ENCODE results near the gene TENM3. TPM values are rescaled to one million over a fixed set of nuclear protein-coding genes. Genes with fewer than 3 reads are reported as not detected.

The TENM3 gene
- total and polyA plus RNA-seq, 2 of the 8 experiments (the other 6 are each of a cell fraction or from before 2014, with no cell fraction given): 36.9 to 69.3 TPM

DNA sequence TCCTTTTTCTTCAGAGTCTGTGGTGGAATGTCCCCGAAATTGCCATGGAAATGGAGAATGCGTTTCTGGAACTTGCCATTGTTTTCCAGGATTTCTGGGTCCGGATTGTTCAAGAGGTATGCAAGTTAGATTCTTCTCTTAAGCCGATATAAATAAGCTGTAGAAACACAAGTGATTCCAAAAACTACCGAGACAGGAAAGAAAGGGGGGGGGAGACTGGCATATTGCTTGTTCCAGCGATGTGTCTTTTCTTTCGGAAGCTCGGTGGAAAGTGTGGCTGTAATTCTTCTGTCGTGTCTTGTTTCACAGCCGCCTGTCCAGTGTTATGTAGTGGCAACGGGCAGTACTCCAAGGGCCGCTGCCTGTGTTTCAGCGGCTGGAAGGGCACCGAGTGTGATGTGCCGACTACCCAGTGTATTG, 437.0 kb downstream of the TENM3 start:
- Histone ChIP-seq H3K56ac (replicated peaks; ENCODE audit: insufficient read length, low read depth, low read length) (no peak overlapping the region), H2AK5ac (ENCODE audit: low read depth, low read length) (no peak overlapping the region), H4K91ac (replicated peaks; ENCODE audit: insufficient read length, low read length) (no peak overlapping the region), H3K27ac (ENCODE audit: low read depth, low read length) (no peak overlapping the region), H3K14ac (ENCODE audit: insufficient read length) (no peak overlapping the region), H2BK12ac (ENCODE audit: low read depth, low read length) (no peak overlapping the region), H2BK20ac (ENCODE audit: low read length) (no peak overlapping the region), H2BK15ac (ENCODE audit: low read length) (no peak overlapping the region), H3K4me3 (ENCODE audit: extremely low read depth in 1 of 4, insufficient read depth in 2 of 4, low read depth in 3 of 4, low read length in 4 of 4) (no peak overlapping the region), H3K27me3 (replicated peaks in 1 of 4; ENCODE audit: control insufficient read depth in 3 of 4, extremely low read depth in 1 of 4, insufficient read depth in 3 of 4, low read length in 3 of 4) (no peaks in the 10 kb centered on the region), H3K4ac (replicated peaks; ENCODE audit: insufficient read length, low read depth, low read length) (no peak overlapping the region), H4K5ac (ENCODE audit: insufficient read length, low read depth, low read length) (no peak overlapping the region), H4K20me1 (replicated peaks in 1 of 2; ENCODE audit: control insufficient read depth in 1 of 2, insufficient read depth in 2 of 2, low read length in 2 of 2) (peaks cover 0 to 2% of the 10 kb centered on the region in 2 experiments), H3K79me2 (ENCODE audit: control insufficient read depth in 1 of 2, insufficient read depth in 2 of 2, low read length in 2 of 2) (no peaks in the 10 kb centered on the region), H3K79me1 (ENCODE audit: low read depth, low read length) (no peaks in the 10 kb centered on the region), H3K4me1 (replicated peaks in 1 of 4; ENCODE audit: control insufficient read depth in 3 of 4, insufficient read depth in 4 of 4, low read length in 3 of 4) (no peaks in the 10 kb centered on the region; a peak in 1 of 7 replicates), H3K4me2 (ENCODE audit: insufficient read depth in 1 of 2, low read depth in 2 of 2, low read length in 2 of 2) (no peak overlapping the region), H3K23ac (ENCODE audit: insufficient read length) (no peak overlapping the region), H2BK5ac (ENCODE audit: low read depth, low read length) (no peak overlapping the region), H3K23me2 (ENCODE audit: low read depth, low read length) (no peaks in the 10 kb centered on the region; the same call in 1 of the 2 replicates), H3K36me3 (ENCODE audit: control insufficient read depth in 2 of 4, insufficient read depth in 4 of 4, low read length in 3 of 4) (peaks cover 2 to 20% (median 5%) of the 10 kb centered on the region in 4 experiments; a peak in 4 of 8 replicates), H3K9me3 (ENCODE audit: insufficient read depth in 2 of 2, low read depth in 1 of 2, low read length in 1 of 2) (no peaks in the 10 kb centered on the region), H2BK120ac (replicated peaks; ENCODE audit: low read depth, low read length) (no peak overlapping the region), H2AFZ (ENCODE audit: low read length) (no peak overlapping the region), H3K9ac (replicated peaks in 1 of 4; ENCODE audit: extremely low read depth in 1 of 4, low read depth in 3 of 4, low read length in 3 of 4) (no peak overlapping the region), H4K8ac (ENCODE audit: extremely low read depth, insufficient read depth, low read length) (no peak overlapping the region), H3K18ac (ENCODE audit: extremely low read depth, low read length) (no peak overlapping the region)
- POLR2A ChIA-PET (ENCODE audit: partially characterized antibody): interaction anchor here (1.3 kb wide), 1 partner anchor 10 kb away, joined by 4 read pairs; no protein-coding TSS in a partner anchor
- 93% methylated on average over 15 of the region's 15 CpGs; no CpG with 5 or more reads in 1 of the 2 experiments for WGBS, 2 experiments (ENCODE audit: extremely low coverage in 1 of 2, insufficient coverage in 1 of 2, insufficient read length in 1 of 2, insufficient replicate concordance in 2 of 2, low coverage in 1 of 2, low lambda C conversion rate in 2 of 2, missing lambda C conversion rate in 1 of 2)
- FAIRE-seq: no peak
- DNase-seq (ENCODE audit: low read depth in 1 of 2, low spot score in 2 of 2): no peak
- CTCF ChIA-PET (ENCODE audit: partially characterized antibody): no interaction called here
- no peak for TF ChIP-seq RFX5 (IDR thresholded peaks at IDR 0.05; ENCODE audit: borderline replicate concordance, low read depth, low read length)
- no peak for TF ChIP-seq RBBP5 (IDR thresholded peaks at IDR 0.05; ENCODE audit: borderline replicate concordance, low read depth, low read length)
- TF ChIP-seq BRCA1 (IDR thresholded peaks at IDR 0.05; ENCODE audit: low read depth, low read length): no peak
- no peak for TF ChIP-seq MAFK (IDR thresholded peaks at IDR 0.05; ENCODE audit: low read depth, low read length)
- TF ChIP-seq YY1 (IDR thresholded peaks at IDR 0.05; ENCODE audit: low read depth, low read length): no peak
- TF ChIP-seq, protein P1, sequence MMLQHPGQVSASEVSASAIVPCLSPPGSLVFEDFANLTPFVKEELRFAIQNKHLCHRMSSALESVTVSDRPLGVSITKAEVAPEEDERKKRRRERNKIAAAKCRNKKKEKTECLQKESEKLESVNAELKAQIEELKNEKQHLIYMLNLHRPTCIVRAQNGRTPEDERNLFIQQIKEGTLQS (IDR thresholded peaks at IDR 0.05; ENCODE audit: insufficient read depth, low read depth, low read length): no peak
- no peak for TF ChIP-seq FOSL1 (IDR thresholded peaks at IDR 0.05; ENCODE audit: insufficient read depth, low read depth, low read length)
- TF ChIP-seq SP2 (IDR thresholded peaks at IDR 0.05; ENCODE audit: low read length): no peak
- TF ChIP-seq RNF2 (IDR thresholded peaks at IDR 0.05; ENCODE audit: borderline replicate concordance, low read depth, low read length, missing control alignments, poor library complexity, severe bottlenecking): no peak
- no peak for TF ChIP-seq BACH1 (IDR thresholded peaks at IDR 0.05; ENCODE audit: low read length)
- TF ChIP-seq CTBP2 (IDR thresholded peaks at IDR 0.05; ENCODE audit: borderline replicate concordance, insufficient read depth, insufficient read length, low read length): no peak
- TF ChIP-seq SIRT6 (IDR thresholded peaks at IDR 0.05; ENCODE audit: low read length): no peak
- TF ChIP-seq RXRA (IDR thresholded peaks at IDR 0.05; ENCODE audit: insufficient read depth, low read depth, low read length): no peak
- no peak for TF ChIP-seq JUN (IDR thresholded peaks at IDR 0.05; ENCODE audit: low read depth, low read length)
